Upper lobe of left lung (tissue), 6 donors: ENCODE results near the gene GIT2. TPM values are rescaled to one million over a fixed set of nuclear protein-coding genes. Genes with fewer than 3 reads are reported as not detected.
A peak's percentile ranks its signal among the peaks of the same experiment; 100 is the strongest.
"Not testable (repeated sequence)": the region's sequence is repeated elsewhere in the genome, so short reads cannot be mapped to it uniquely, and the experiment has no call there.

Experiments
- ATAC-seq, 2 donors: fragments of 200-7000 bp; cut with Tn5 transposase; one replicate each; pipeline ENCODE4 v1.9.1; 2022; ENCODE audit warnings: mild to moderate bottlenecking in 2 of 2, moderate library complexity in 2 of 2; ENCODE audit not compliant: low FRiP score in 2 of 2
- DNase-seq, 2 donors: peaks; one replicate each; pipeline ENCODE4 v3.0.0-alpha.2; 2019 to 2020
- H3K27ac ChIP-seq, 4 donors: fragments of 200-600 bp; sonication (generic); one replicate each; pipeline ENCODE4 v1.5.1; 2016 to 2019
- H3K27me3 ChIP-seq, 4 donors: fragments of 200-600 bp; sonication (generic); one replicate each; pipeline ENCODE4 v1.5.1; 2017 to 2019
- H3K36me3 ChIP-seq, 4 donors: fragments of 200-600 bp; sonication (generic); one replicate each; pipeline ENCODE4 v1.5.1; 2016 to 2019
- H3K4me1 ChIP-seq, 4 donors: fragments of 200-600 bp; sonication (generic); one replicate each; pipeline ENCODE4 v1.5.1; 2018 to 2019
- H3K4me3 ChIP-seq, 4 donors: fragments of 200-600 bp; sonication (generic); one replicate each; pipeline ENCODE4 v1.5.1; 2017 to 2019; ENCODE audit warnings: mild to moderate bottlenecking in 2 of 4, moderate library complexity in 1 of 4
- H3K9me3 ChIP-seq, 4 donors: fragments of 200-600 bp; sonication (generic); one replicate each; pipeline ENCODE4 v1.5.1; 2018 to 2019
- EP300 ChIP-seq, 4 donors: sonication (generic); formaldehyde crosslinking; IDR thresholded peaks; one replicate each; pipeline ENCODE4 v1.5.1; 2017; ENCODE audit warnings: antibody characterized with exemption in 4 of 4, control low read depth in 2 of 4
- POLR2A ChIP-seq, 4 donors: fragments of 450-650 bp; IDR thresholded peaks; one replicate each; pipeline ENCODE4 v1.5.1; 2016 to 2017; ENCODE audit warnings: antibody characterized with exemption in 4 of 4, mild to moderate bottlenecking in 2 of 4
- POLR2AphosphoS5 ChIP-seq, 2 donors: sonication (generic); formaldehyde crosslinking; IDR thresholded peaks; one replicate each; pipeline ENCODE4 v1.5.1; 2017; ENCODE audit warnings: antibody characterized with exemption in 2 of 2
- WGBS, 2 donors: methylation state at CpG; one replicate each; pipeline ENCODE4 v1.1.5; 2017 to 2018; 5-methylcytosine and 5-hydroxymethylcytosine counted together
- total RNA-seq, 6 donors: library from RNA; depleted of rRNA in 4 of 6; stranded (reverse); fragments of >200 nt in 4 of 6; gene quantifications; one replicate each; pipeline versions ENCODE4 v1.1.0 to v1.2.1, GENCODE V29; 2016 to 2021
- TF ChIP-seq, protein P1 (sequence below), 6 experiments: fragments of 450-650 bp in 4 of 6; fragments of 200-600 bp in 2 of 6; sonication (generic) in 2 of 6; IDR thresholded peaks; one replicate each; pipeline ENCODE4 v1.5.1; 2016 to 2019; ENCODE audit warnings: antibody characterized with exemption in 6 of 6
- donor health status: DM: no; HTN: no; CAD: no; lungs with moderate emphysema.
- donor health status: DM: no; HTN: yes; CAD: no; lungs with severe emphysema.

The GIT2 gene
- total RNA-seq, 6 donors from 2014 or later, result 45.1 to 89.1 (median 55.3) TPM

DNA sequence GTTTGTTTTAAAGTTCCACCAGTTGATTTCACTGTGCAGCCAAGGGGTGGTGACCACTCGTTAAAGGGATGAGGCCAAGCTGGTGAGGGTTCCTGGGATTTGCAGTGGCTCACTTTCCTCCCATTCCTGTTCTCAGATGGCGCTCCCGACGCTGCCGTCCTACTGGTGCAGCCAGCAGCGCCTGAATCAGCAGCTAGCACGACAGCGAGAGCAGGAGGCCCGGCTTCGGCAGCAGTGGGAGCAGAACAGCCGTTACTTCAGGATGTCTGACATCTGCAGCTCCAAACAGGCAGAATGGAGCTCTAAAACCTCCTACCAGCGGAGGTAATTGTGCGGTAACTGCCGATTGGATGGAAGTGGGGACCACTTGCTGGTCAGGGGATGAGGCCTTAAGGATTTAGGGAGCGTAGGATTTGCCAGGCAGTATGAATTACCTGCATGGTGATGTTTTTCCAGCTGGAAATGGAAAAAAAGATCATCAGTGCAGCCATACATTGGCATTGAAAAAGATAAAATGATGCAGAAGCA, 93.2 kb downstream of the GIT2 start:
- Histone ChIP-seq H3K27ac (no peak overlapping the region), H3K36me3 (peaks cover 14 to 52% (median 50%) of the 10 kb centered on the region in 4 donors), H3K4me3 (no peak overlapping the region), H3K4me1 (peaks cover 17 to 22% (median 18%) of the 10 kb centered on the region in 4 donors), H3K9me3 (no peaks in the 10 kb centered on the region), H3K27me3 (no peaks in the 10 kb centered on the region)
- DNase-seq (no peak), ATAC-seq (no peak)
- 91 to 94% methylated on average over 15 of the region's 15 CpGs for WGBS, 2 donors
- TF ChIP-seq POLR2AphosphoS5 (IDR thresholded peaks at IDR 0.05) (no peak), EP300 (IDR thresholded peaks at IDR 0.05) (no peak), POLR2A (IDR thresholded peaks at IDR 0.05) (no peak)
- TF ChIP-seq, protein P1, sequence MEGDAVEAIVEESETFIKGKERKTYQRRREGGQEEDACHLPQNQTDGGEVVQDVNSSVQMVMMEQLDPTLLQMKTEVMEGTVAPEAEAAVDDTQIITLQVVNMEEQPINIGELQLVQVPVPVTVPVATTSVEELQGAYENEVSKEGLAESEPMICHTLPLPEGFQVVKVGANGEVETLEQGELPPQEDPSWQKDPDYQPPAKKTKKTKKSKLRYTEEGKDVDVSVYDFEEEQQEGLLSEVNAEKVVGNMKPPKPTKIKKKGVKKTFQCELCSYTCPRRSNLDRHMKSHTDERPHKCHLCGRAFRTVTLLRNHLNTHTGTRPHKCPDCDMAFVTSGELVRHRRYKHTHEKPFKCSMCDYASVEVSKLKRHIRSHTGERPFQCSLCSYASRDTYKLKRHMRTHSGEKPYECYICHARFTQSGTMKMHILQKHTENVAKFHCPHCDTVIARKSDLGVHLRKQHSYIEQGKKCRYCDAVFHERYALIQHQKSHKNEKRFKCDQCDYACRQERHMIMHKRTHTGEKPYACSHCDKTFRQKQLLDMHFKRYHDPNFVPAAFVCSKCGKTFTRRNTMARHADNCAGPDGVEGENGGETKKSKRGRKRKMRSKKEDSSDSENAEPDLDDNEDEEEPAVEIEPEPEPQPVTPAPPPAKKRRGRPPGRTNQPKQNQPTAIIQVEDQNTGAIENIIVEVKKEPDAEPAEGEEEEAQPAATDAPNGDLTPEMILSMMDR (IDR thresholded peaks at IDR 0.05), result no peak

DNA sequence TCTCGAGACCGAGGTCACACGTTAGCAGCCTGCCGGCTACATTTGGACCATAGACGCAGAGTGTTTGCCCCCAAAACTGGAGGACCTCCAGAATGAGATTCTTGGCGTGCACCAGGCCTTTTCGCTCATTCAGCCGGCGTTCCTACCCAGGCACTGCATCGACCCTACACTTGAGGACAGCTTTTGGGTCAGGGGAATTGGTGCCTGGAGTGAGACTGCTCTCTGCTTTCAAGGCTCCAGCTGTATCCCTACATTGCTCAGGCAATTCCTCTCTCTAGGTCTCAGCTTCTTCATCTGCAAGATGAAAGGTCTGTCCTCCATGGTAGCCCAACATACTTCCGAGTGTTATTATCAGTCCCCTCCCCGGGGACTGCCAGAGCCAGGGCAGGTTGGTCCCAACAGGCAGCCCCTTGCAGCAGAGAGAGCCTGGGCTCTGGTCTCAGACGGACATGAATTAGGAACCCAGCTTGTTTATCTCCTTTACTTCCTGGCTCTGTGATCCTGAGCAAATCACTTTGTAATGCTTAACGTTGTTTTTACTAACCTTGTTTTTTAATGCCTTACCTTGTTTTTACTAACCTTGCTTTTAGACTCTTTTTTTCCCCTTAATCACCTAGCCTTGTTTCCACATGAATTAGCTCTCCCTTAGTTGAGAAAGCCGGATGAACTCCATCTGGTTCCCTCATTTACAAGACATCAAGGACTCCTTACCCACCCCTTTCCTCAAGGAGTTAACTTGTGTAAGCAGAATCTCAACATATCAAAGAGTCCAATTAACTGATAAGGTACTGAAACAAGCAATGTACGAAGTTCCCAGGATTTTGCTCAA, 95.2 kb downstream of the GIT2 start:
- no peak for DNase-seq
- no peaks in the 10 kb centered on the region for H3K27me3 ChIP-seq
- H3K4me1 ChIP-seq, result peaks cover 17 to 22% (median 18%) of the 10 kb centered on the region in 4 donors
- H3K4me3 ChIP-seq, result peak overlapping the region; percentile 50 to 88 (median 74)
- H3K27ac ChIP-seq, result peak overlapping the region; percentile 70 to 87 (median 80)
- peaks cover 10 to 32% (median 31%) of the 10 kb centered on the region in 4 donors for H3K36me3 ChIP-seq
- 4 to 5% methylated on average over 14 to 16 of the region's 16 CpGs for WGBS, 2 donors
- no peak for ATAC-seq
- TF ChIP-seq POLR2A (IDR thresholded peaks at IDR 0.05) (no peak), POLR2AphosphoS5 (IDR thresholded peaks at IDR 0.05) (no peak), EP300 (IDR thresholded peaks at IDR 0.05) (no peak)
- TF ChIP-seq, protein P1 (IDR thresholded peaks at IDR 0.05), result no peak
- no peaks in the 10 kb centered on the region for H3K9me3 ChIP-seq

DNA sequence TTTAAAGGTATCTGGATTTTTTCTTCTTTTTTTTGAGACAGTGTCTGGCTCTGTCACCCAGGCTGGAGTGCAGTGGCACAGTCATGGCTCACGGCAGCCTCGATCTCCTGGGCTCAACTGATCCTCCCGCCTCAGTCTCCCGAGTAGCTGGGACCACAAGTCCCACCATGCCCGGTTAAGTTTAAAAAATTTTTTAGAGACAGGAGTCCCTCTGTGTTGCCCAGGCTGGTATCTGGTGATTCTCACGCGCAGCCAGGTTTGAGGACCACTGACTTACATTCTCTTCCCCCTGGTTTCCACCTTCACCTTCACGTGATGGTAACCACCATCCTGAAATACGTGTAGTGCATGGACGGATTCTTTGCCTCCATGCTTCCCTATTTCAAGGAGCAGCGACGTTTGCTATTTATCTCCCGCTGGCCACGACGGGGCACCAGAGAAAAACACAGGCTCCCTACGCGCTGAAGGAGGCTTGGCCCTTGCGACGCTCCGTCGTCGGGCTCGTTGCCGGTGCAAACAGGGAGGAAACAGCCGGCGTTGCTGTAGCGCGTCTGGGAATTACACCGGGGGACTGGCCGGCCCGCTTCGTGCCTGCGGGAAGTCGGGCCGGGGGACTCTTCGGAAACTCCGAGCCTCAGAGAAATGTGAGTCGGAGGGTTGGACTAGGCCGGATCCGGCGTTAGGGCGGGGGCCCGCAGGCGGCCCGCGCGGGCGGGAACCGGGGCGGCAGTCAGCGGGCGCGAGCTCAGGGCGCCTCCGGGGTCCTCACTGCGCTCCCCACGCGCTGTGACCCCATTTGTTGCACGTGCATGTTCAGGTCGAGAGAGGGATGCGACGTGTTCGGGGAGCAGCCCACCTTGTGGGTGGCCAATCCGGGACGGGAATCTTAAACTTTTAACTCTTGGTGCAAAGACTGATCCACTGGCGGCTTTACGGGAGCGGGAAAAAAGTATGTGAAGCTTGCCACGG, 96.1 kb downstream of the GIT2 start, which contains the start of gene TCHP:
TSS of gene TCHP (plus strand) at position 492 of the 969 bp plus-strand sequence. CDS start 2,753 bp downstream, outside the sequence.
- TF ChIP-seq, protein P1 (IDR thresholded peaks at IDR 0.05), result peak in 3 of 6 experiments; percentile 37 to 52 (median 37)
- TF ChIP-seq EP300 (IDR thresholded peaks at IDR 0.05), result peak in 1 of 4 donors; percentile 69
- TF ChIP-seq POLR2A (IDR thresholded peaks at IDR 0.05), result peak in 1 of 4 donors; percentile 70
- TF ChIP-seq POLR2AphosphoS5 (IDR thresholded peaks at IDR 0.05), result peak; percentile 84 to 93
- H3K9me3 ChIP-seq, result no peaks in the 10 kb centered on the region
- H3K36me3 ChIP-seq, result peaks cover 10 to 24% (median 22%) of the 10 kb centered on the region in 4 donors
- 2 to 6% methylated on average over 15 to 68 of the region's 69 CpGs for WGBS, 2 donors
- H3K4me3 ChIP-seq, result peak within 1 kb of the TSS; percentile 50 to 88 (median 74)
- DNase-seq (peak; percentile 91 to 95), ATAC-seq (peak; percentile 93 to 98)
- no peaks in the 10 kb centered on the region for H3K27me3 ChIP-seq
- peaks cover 17 to 22% (median 18%) of the 10 kb centered on the region in 4 donors for H3K4me1 ChIP-seq
- peak within 1 kb of the TSS; percentile 70 to 87 (median 80) for H3K27ac ChIP-seq

DNA sequence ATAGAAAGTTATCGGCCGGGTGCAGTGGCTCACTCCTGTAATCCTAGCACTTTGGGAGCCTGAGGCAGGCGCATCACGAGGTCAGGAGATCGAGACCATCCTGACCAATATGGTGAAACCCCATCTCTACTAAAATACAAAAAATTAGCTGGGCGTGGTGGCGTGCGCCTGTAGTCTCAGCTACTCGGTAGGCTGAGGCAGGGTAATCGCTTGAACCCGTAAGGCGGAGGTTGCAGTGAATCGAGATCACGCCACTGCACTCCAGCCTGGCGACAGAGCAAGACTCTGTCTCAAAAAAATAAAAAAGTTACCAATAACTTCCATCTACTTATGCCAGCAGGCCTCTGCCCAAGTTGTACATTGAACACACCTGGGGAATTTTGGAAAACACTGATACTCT, 96.8 kb downstream of the GIT2 start:
- ATAC-seq, H3K27me3 ChIP-seq, H3K9me3 ChIP-seq, DNase-seq: not testable (repeated sequence)
- Histone ChIP-seq H3K4me1 (peaks cover 17 to 22% (median 18%) of the 10 kb centered on the region in 4 donors), H3K4me3 (peak overlapping the region in 2 of 4 donors; percentile 78 to 88), H3K27ac (peak overlapping the region; percentile 70 to 87 (median 80)), H3K36me3 (peaks cover 10 to 16% (median 15%) of the 10 kb centered on the region in 4 donors)
- WGBS, 2 donors, result 93 to 95% methylated on average over 15 of the region's 15 CpGs
